ENCODE results near the gene EVI5L. TPM values are rescaled to one million over a fixed set of nuclear protein-coding genes. Genes with fewer than 3 reads are reported as not detected.

EVI5L gene
- total and polyA plus RNA-seq, 5 donors: 17.7 to 22.2 (median 19.1) TPM

- Histone ChIP-seq H3K27me3 (ENCODE audit: control insufficient read depth, insufficient read depth) (no peaks in the 10 kb centered on the region), H3K9me3 (ENCODE audit: control insufficient read depth, low read length) (no peaks in the 10 kb centered on the region), H3K4me1 (ENCODE audit: control insufficient read depth, insufficient read depth, low read length) (no peaks in the 10 kb centered on the region), H3K27ac (ENCODE audit: low read length) (no peak overlapping the region), H3K4me3 (ENCODE audit: low read length) (no peak overlapping the region)
- WGBS: 83% methylated on average over 19 of the region's 19 CpGs
- intact Hi-C loops (cut with DNase I): no loop called here
- ATAC-seq (no peak), DNase-seq (no peak)
These were observed 16.2 kb downstream of the EVI5L start for GRCh38 chr19:7846155-7846646.

- no peaks in the 10 kb centered on the region for H3K4me1 ChIP-seq (ENCODE audit: control insufficient read depth, insufficient read depth, low read length)
- no peak overlapping the region for H3K4me3 ChIP-seq (ENCODE audit: low read length)
- H3K27ac ChIP-seq (ENCODE audit: low read length): no peak overlapping the region
- ATAC-seq (no peak), DNase-seq (no peak)
- no peaks in the 10 kb centered on the region for H3K9me3 ChIP-seq (ENCODE audit: control insufficient read depth, low read length)
- 93% methylated on average over 23 of the region's 23 CpGs for WGBS
- H3K27me3 ChIP-seq (ENCODE audit: control insufficient read depth, insufficient read depth): no peaks in the 10 kb centered on the region
- intact Hi-C loops (cut with DNase I): no loop called here
These were observed 17.6 kb downstream of the EVI5L start for GRCh38 chr19:7847664-7848063.

GRCh38 chr19:7848779-7849457 is 18.9 kb downstream of the EVI5L start:
- Histone ChIP-seq H3K4me3 (ENCODE audit: low read length) (no peak overlapping the region), H3K9me3 (ENCODE audit: control insufficient read depth, low read length) (no peaks in the 10 kb centered on the region), H3K27ac (ENCODE audit: low read length) (no peak overlapping the region), H3K4me1 (ENCODE audit: control insufficient read depth, insufficient read depth, low read length) (no peaks in the 10 kb centered on the region), H3K27me3 (ENCODE audit: control insufficient read depth, insufficient read depth) (no peaks in the 10 kb centered on the region)
- intact Hi-C loops (cut with DNase I): no loop called here
- no peak for DNase-seq
- WGBS: 90% methylated on average over 34 of the region's 34 CpGs
- ATAC-seq: no peak

- no peak overlapping the region for H3K27ac ChIP-seq (ENCODE audit: low read length)
- no peaks in the 10 kb centered on the region for H3K9me3 ChIP-seq (ENCODE audit: control insufficient read depth, low read length)
- ATAC-seq (no peak), DNase-seq (no peak)
- intact Hi-C loops (cut with DNase I): no loop called here
- no peaks in the 10 kb centered on the region for H3K4me1 ChIP-seq (ENCODE audit: control insufficient read depth, insufficient read depth, low read length)
- H3K4me3 ChIP-seq (ENCODE audit: low read length): no peak overlapping the region
- 85% methylated on average over 9 of the region's 9 CpGs for WGBS
- no peaks in the 10 kb centered on the region for H3K27me3 ChIP-seq (ENCODE audit: control insufficient read depth, insufficient read depth)
These were observed 19.6 kb downstream of the EVI5L start for GRCh38 chr19:7849631-7849999.

GRCh38 chr19:7850000-7850813 is 20.2 kb downstream of the EVI5L start:
- Histone ChIP-seq H3K27ac (ENCODE audit: low read length) (no peak overlapping the region), H3K9me3 (ENCODE audit: control insufficient read depth, low read length) (no peaks in the 10 kb centered on the region), H3K4me3 (ENCODE audit: low read length) (no peak overlapping the region), H3K27me3 (ENCODE audit: control insufficient read depth, insufficient read depth) (no peaks in the 10 kb centered on the region), H3K4me1 (ENCODE audit: control insufficient read depth, insufficient read depth, low read length) (no peaks in the 10 kb centered on the region)
- ATAC-seq: peak in 1 of 2 donors; percentile 32
- DNase-seq: peak in 2 of 3 donors; percentile 51 to 59
- intact Hi-C loops (cut with DNase I): no loop called here
- 61% methylated on average over 25 of the region's 25 CpGs for WGBS

GRCh38 chr19:7850945-7851622 is 21.1 kb downstream of the EVI5L start:
- Histone ChIP-seq H3K4me1 (ENCODE audit: control insufficient read depth, insufficient read depth, low read length) (no peaks in the 10 kb centered on the region), H3K27ac (ENCODE audit: low read length) (no peak overlapping the region), H3K4me3 (ENCODE audit: low read length) (no peak overlapping the region), H3K27me3 (ENCODE audit: control insufficient read depth, insufficient read depth) (no peaks in the 10 kb centered on the region), H3K9me3 (ENCODE audit: control insufficient read depth, low read length) (no peaks in the 10 kb centered on the region)
- intact Hi-C loops (cut with DNase I): no loop called here
- 92% methylated on average over 19 of the region's 19 CpGs for WGBS
- DNase-seq: peak in 2 of 3 donors; percentile 6 to 38
- ATAC-seq: no peak

- peak; percentile 12 to 56 (median 51) for DNase-seq
These were observed 21.8 kb downstream of the EVI5L start for GRCh38 chr19:7851623-7852500.

GRCh38 chr19:7852851-7853769 is 23.1 kb downstream of the EVI5L start:
- intact Hi-C loops (cut with DNase I): no loop called here
- Histone ChIP-seq H3K4me3 (ENCODE audit: low read length) (no peak overlapping the region), H3K9me3 (ENCODE audit: control insufficient read depth, low read length) (no peaks in the 10 kb centered on the region), H3K4me1 (ENCODE audit: control insufficient read depth, insufficient read depth, low read length) (no peaks in the 10 kb centered on the region), H3K27ac (ENCODE audit: low read length) (no peak overlapping the region), H3K27me3 (ENCODE audit: control insufficient read depth, insufficient read depth) (no peaks in the 10 kb centered on the region)
- 37% methylated on average over 45 of the region's 45 CpGs for WGBS
- ATAC-seq (peak; percentile 62 to 75), DNase-seq (peak; percentile 62 to 84 (median 83))

More at GRCh38 chr19:7851623-7852500, 21.8 kb downstream of the EVI5L start:
- 85% methylated on average over 26 of the region's 26 CpGs for WGBS
- H3K4me3 ChIP-seq (ENCODE audit: low read length): no peak overlapping the region
- H3K9me3 ChIP-seq (ENCODE audit: control insufficient read depth, low read length): no peaks in the 10 kb centered on the region
- H3K27me3 ChIP-seq (ENCODE audit: control insufficient read depth, insufficient read depth): no peaks in the 10 kb centered on the region
- intact Hi-C loops (cut with DNase I): no loop called here
- no peak for ATAC-seq
- H3K27ac ChIP-seq (ENCODE audit: low read length): no peak overlapping the region
- H3K4me1 ChIP-seq (ENCODE audit: control insufficient read depth, insufficient read depth, low read length): no peaks in the 10 kb centered on the region

GRCh38 chr19:7853770-7854128 is 23.7 kb downstream of the EVI5L start:
- Histone ChIP-seq H3K4me1 (ENCODE audit: control insufficient read depth, insufficient read depth, low read length) (no peaks in the 10 kb centered on the region), H3K4me3 (ENCODE audit: low read length) (no peak overlapping the region), H3K27ac (ENCODE audit: low read length) (no peak overlapping the region), H3K9me3 (ENCODE audit: control insufficient read depth, low read length) (no peaks in the 10 kb centered on the region), H3K27me3 (ENCODE audit: control insufficient read depth, insufficient read depth) (no peaks in the 10 kb centered on the region)
- DNase-seq (peak in 1 of 3 donors; percentile 48), ATAC-seq (no peak)
- intact Hi-C loops (cut with DNase I): no loop called here
- 92% methylated on average over 12 of the region's 12 CpGs for WGBS

Data from right cardiac atrium (tissue), 5 donors.